HEK293 (cell line): Measurements from ENCODE around the gene CCL19.

Experiments
- CTCF ChIA-PET: fragments of 350-600 bp; formaldehyde crosslinking; extraction: SDS; loops from one replicate; lab custom pipeline; 2021; ENCODE audit warnings: antibody characterized with exemption; lab: Yijun Ruan, JAX
- POLR2A ChIA-PET: fragments of 300-600 bp; formaldehyde crosslinking; extraction: SDS; loops from one replicate; lab custom pipeline; 2020; ENCODE audit warnings: antibody characterized with exemption, inconsistent platforms; lab: Yijun Ruan, JAX
- H3K27ac ChIP-seq: fragments of 200-500 bp; sonication (Bioruptor generic); 2 replicates; pipeline ENCODE4 v1.5.1; 2014; ENCODE audit warnings: low read depth, low read length, control low read depth, inconsistent platforms; ENCODE audit errors: extremely low read depth
- H3K36me3 ChIP-seq, 2 experiments: fragments of 200-500 bp in 1 of 2; sonication (Bioruptor generic) in 1 of 2; 1 replicate in 1 of 2; 2 replicates in 1 of 2; pipeline ENCODE4 v1.5.1; 2014 to 2017; ENCODE audit warnings: inconsistent platforms in 2 of 2, low read length in 2 of 2; ENCODE audit not compliant: control insufficient read depth in 2 of 2, insufficient read depth in 1 of 2
- H3K4me1 ChIP-seq: fragments of 200-500 bp; sonication (Bioruptor generic); 2 replicates; pipeline ENCODE4 v1.5.1; 2014; ENCODE audit warnings: mild to moderate bottlenecking, low read length, inconsistent platforms; ENCODE audit not compliant: control insufficient read depth, insufficient read depth
- H3K4me3 ChIP-seq: 2 replicates; pipeline ENCODE4 v1.5.1; 2011; ENCODE audit warnings: low read depth, mild to moderate bottlenecking, control low read depth, low read length, moderate library complexity
- H3K9me3 ChIP-seq: fragments of 200-500 bp; sonication (Bioruptor generic); 2 replicates; pipeline ENCODE4 v1.5.1; 2014; ENCODE audit warnings: low read depth, low read length, inconsistent platforms; ENCODE audit not compliant: control insufficient read depth, insufficient read depth
- GLIS2 ChIP-seq: fragments of 450-650 bp; formaldehyde crosslinking; IDR thresholded peaks from 2 replicates; pipeline ENCODE4 v1.5.1; 2016; ENCODE audit warnings: missing biosample characterization, missing genetic modification characterization
- HOXC10 ChIP-seq: sonication (generic); formaldehyde crosslinking; IDR thresholded peaks from 2 replicates; pipeline ENCODE4 v1.8.1; 2023; ENCODE audit warnings: mild to moderate bottlenecking, missing genetic modification reagents
- KLF1 ChIP-seq: fragments of 450-650 bp; formaldehyde crosslinking; IDR thresholded peaks from 2 replicates; pipeline ENCODE4 v1.5.1; 2016; ENCODE audit warnings: missing biosample characterization, missing genetic modification characterization
- KLF10 ChIP-seq: fragments of 450-650 bp; IDR thresholded peaks from 2 replicates; pipeline ENCODE4 v1.5.1; 2018; ENCODE audit warnings: missing biosample characterization, mild to moderate bottlenecking, missing genetic modification characterization
- MYNN ChIP-seq: fragments of 450-650 bp; formaldehyde crosslinking; IDR thresholded peaks from 2 replicates; pipeline ENCODE4 v1.5.1; 2016; ENCODE audit warnings: missing biosample characterization, missing genetic modification characterization, borderline replicate concordance
- ZBTB20 ChIP-seq: fragments of 450-650 bp; formaldehyde crosslinking; IDR thresholded peaks from 2 replicates; pipeline ENCODE4 v1.5.1; 2016; ENCODE audit warnings: missing biosample characterization, missing genetic modification characterization
- ZFHX2 ChIP-seq: fragments of 450-650 bp; formaldehyde crosslinking; conservative IDR thresholded peaks from 2 replicates; pipeline ENCODE4 v1.5.1; 2016; ENCODE audit warnings: missing biosample characterization, missing genetic modification characterization
- ZFP37 ChIP-seq: fragments of 450-650 bp; formaldehyde crosslinking; IDR thresholded peaks from 2 replicates; pipeline ENCODE4 v1.5.1; 2016; ENCODE audit warnings: missing biosample characterization, missing genetic modification characterization
- ZIC2 ChIP-seq: fragments of 450-650 bp; formaldehyde crosslinking; IDR thresholded peaks from 2 replicates; pipeline ENCODE4 v1.5.1; 2016; ENCODE audit warnings: missing biosample characterization, missing genetic modification characterization
- ZNF16 ChIP-seq: fragments of 450-650 bp; formaldehyde crosslinking; IDR thresholded peaks from 2 replicates; pipeline ENCODE4 v1.5.1; 2016; ENCODE audit warnings: low read depth, missing biosample characterization, missing genetic modification characterization
- ZNF169 ChIP-seq: fragments of 450-650 bp; formaldehyde crosslinking; IDR thresholded peaks from 2 replicates; pipeline ENCODE4 v1.5.1; 2016; ENCODE audit warnings: missing biosample characterization, missing genetic modification characterization
- ZNF184 ChIP-seq: fragments of 450-650 bp; IDR thresholded peaks from 2 replicates; pipeline ENCODE4 v1.5.1; 2018; ENCODE audit warnings: missing biosample characterization, mild to moderate bottlenecking, missing genetic modification characterization
- ZNF335 ChIP-seq: fragments of 450-650 bp; formaldehyde crosslinking; conservative IDR thresholded peaks from 2 replicates; pipeline ENCODE4 v1.5.1; 2016; ENCODE audit warnings: missing biosample characterization, missing genetic modification characterization
- ZNF341 ChIP-seq: fragments of 450-650 bp; formaldehyde crosslinking; IDR thresholded peaks from 2 replicates; pipeline ENCODE4; 2016; ENCODE audit warnings: low read depth, missing biosample characterization, missing genetic modification characterization
- ZNF398 ChIP-seq: fragments of 450-650 bp; formaldehyde crosslinking; IDR thresholded peaks from 2 replicates; pipeline ENCODE4 v1.5.1; 2017; ENCODE audit warnings: missing biosample characterization, missing genetic modification characterization
- ZNF423 ChIP-seq: fragments of 450-650 bp; formaldehyde crosslinking; IDR thresholded peaks from 2 replicates; pipeline ENCODE4 v1.5.1; 2016; ENCODE audit warnings: missing biosample characterization, missing genetic modification characterization
- ZNF513 ChIP-seq: fragments of 450-650 bp; IDR thresholded peaks from 2 replicates; pipeline ENCODE4 v1.5.1; 2018; ENCODE audit warnings: missing biosample characterization, missing genetic modification characterization
- ZNF621 ChIP-seq: fragments of 450-650 bp; formaldehyde crosslinking; IDR thresholded peaks from 2 replicates; pipeline ENCODE4 v1.5.1; 2017; ENCODE audit warnings: missing biosample characterization, missing genetic modification characterization
- ZNF623 ChIP-seq: fragments of 450-650 bp; formaldehyde crosslinking; IDR thresholded peaks from 2 replicates; pipeline ENCODE4 v1.5.1; 2016; ENCODE audit warnings: missing biosample characterization, missing genetic modification characterization
- ZNF629 ChIP-seq: fragments of 450-650 bp; formaldehyde crosslinking; IDR thresholded peaks from 2 replicates; pipeline ENCODE4 v1.5.1; 2017; ENCODE audit warnings: missing biosample characterization, missing genetic modification characterization
- ZNF654 ChIP-seq: fragments of 450-650 bp; formaldehyde crosslinking; IDR thresholded peaks from 2 replicates; pipeline ENCODE4 v1.5.1; 2016; ENCODE audit warnings: low read depth, missing biosample characterization, missing genetic modification characterization
- ZNF670 ChIP-seq: fragments of 450-650 bp; formaldehyde crosslinking; IDR thresholded peaks from 2 replicates; pipeline ENCODE4 v1.5.1; 2016; ENCODE audit warnings: missing biosample characterization, missing genetic modification characterization, low read depth
- TF ChIP-seq, protein P1 (sequence below): fragments of 450-650 bp; formaldehyde crosslinking; optimal IDR thresholded peaks from 2 replicates; pipeline ENCODE3; 2016; ENCODE audit warnings: missing biosample characterization, mild to moderate bottlenecking, missing genetic modification characterization
- TF ChIP-seq, protein P2 (sequence below): sonication (generic); formaldehyde crosslinking; IDR thresholded peaks from 2 replicates; pipeline ENCODE4 v1.8.1; 2022; ENCODE audit warnings: mild to moderate bottlenecking, moderate library complexity, missing genetic modification reagents

CCL19 gene

GRCh38 chr9:34653151-34654072 lies 37.7 kb downstream of the CCL19 start (continued):
- TF ChIP-seq ZNF629 (tag by site-specific recombination) (no peak), ZNF513 (tag by site-specific recombination) (no peak)
- TF ChIP-seq, all 188 proteins: peak for 4

DNA sequence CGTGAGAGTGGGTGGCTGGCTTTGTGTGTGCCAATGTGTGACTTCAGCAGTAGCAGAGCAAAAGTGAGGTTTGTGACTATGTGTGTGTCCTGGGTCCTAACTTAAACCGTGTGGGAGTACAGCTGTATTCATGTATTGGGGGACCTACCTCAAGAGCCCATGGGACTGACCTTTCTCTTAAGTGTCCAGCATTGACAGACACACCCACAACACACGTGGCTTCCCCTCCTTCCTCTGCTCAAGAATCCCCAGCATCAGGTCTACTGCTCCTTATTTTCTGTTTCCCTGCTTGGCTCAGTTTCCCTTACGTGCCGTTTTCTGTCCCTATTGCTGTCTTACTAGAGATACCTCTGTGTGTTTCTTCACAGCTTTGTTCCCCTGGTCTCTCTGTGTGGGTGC lies 38.5 kb downstream of the CCL19 start:
- ChIA-PET POLR2A (interaction anchor here (0.6 to 2.8 kb wide), 4 partner anchors 8 to 417 kb away, joined by 5 to 21 read pairs (median 11); partner anchors contain the start of gene SIGMAR1), CTCF (interaction anchor here (0.5 to 13.3 kb wide), 3 partner anchors 17 to 44 kb away, joined by 3 to 125 read pairs (median 3); partner anchors contain the start of gene SIGMAR1)
- peak overlapping the region; percentile 34; the same call in 1 of the 2 replicates for H3K4me3 ChIP-seq
- TF ChIP-seq, protein P1, sequence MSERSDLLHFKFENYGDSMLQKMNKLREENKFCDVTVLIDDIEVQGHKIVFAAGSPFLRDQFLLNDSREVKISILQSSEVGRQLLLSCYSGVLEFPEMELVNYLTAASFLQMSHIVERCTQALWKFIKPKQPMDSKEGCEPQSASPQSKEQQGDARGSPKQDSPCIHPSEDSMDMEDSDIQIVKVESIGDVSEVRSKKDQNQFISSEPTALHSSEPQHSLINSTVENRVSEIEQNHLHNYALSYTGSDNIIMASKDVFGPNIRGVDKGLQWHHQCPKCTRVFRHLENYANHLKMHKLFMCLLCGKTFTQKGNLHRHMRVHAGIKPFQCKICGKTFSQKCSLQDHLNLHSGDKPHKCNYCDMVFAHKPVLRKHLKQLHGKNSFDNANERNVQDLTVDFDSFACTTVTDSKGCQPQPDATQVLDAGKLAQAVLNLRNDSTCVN (tag by site-specific recombination), result peak; percentile 10
- no peak for TF ChIP-seq ZNF654 (tag by site-specific recombination)
- no peaks in the 10 kb centered on the region for H3K9me3 ChIP-seq
- peaks cover 6% of the 10 kb centered on the region for H3K4me1 ChIP-seq
- H3K36me3 ChIP-seq, result peaks cover 0 to 36% of the 10 kb centered on the region in 2 experiments; a peak in 2 of 3 replicates
- H3K27ac ChIP-seq, result no peak overlapping the region; the same call in 1 of the 2 replicates

DNA sequence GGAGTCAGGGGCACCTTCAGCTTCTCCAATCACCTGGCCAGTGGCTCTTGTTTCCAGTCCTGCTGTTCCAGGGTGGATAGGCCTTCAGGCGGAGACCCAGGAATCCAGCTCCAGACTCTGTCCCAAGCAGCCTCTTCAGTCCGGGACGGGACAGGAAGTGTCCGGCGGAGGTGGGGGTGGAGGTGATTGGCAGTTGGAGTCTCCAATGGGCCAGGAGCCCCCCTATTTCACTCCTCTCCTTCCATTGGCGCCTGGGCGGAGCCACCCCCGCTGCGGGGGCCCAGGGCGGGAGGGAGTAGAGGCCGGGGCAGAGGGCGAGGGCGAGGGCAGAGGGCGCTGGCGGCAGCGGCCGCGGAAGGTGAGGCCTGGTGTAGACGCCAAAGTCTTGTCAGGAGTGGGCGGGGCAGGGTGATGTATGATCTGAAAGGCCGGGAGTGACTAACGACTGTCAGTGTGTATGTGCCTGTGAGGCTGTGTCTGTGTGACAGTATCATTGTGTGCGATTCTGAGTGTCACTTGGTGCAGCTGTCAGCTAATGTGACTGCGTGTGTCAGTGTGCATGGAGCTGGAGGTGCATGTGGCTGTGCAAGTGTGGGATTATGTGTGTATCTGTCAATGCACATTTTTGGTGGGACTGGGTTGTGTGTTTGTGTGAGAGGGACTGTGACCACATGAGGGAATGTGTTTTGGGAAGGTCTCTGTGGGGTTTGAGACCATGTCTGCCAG lies 39.0 kb downstream of the CCL19 start, which contains the start of gene IL11RA:
IL11RA (plus strand) TSS at position 310 of the 726 bp plus-strand sequence. CDS start 3,033 bp downstream, outside the sequence.
- ChIA-PET POLR2A (interaction anchor here (0.6 to 2.8 kb wide), 7 partner anchors 8 to 418 kb away, joined by 3 to 21 read pairs (median 5); partner anchors contain the start of genes DCTN3 and SIGMAR1), CTCF (interaction anchor here (0.5 to 13.3 kb wide), 4 partner anchors 17 to 45 kb away, joined by 3 to 125 read pairs (median 4); partner anchors contain the start of gene SIGMAR1)
- Histone ChIP-seq H3K36me3 (peaks cover 0 to 40% of the 10 kb centered on the region in 2 experiments; a peak in 2 of 3 replicates), H3K27ac (peak within 1 kb of the TSS; percentile 29; the same call in 1 of the 2 replicates), H3K9me3 (no peaks in the 10 kb centered on the region), H3K4me3 (peak within 1 kb of the TSS; percentile 34), H3K4me1 (peaks cover 6% of the 10 kb centered on the region)
- TF ChIP-seq ZNF184 (tag by site-specific recombination) (no peak), ZNF423 (tag by site-specific recombination) (no peak), ZBTB20 (tag by site-specific recombination) (peak; percentile 32; the same call in 1 of the 2 replicates), ZNF16 (tag by site-specific recombination) (no peak), ZNF670 (tag by site-specific recombination) (no peak), GLIS2 (peak; percentile 71), ZIC2 (tag by site-specific recombination) (peak; percentile 44; the same call in 1 of the 2 replicates), ZNF654 (tag by site-specific recombination) (no peak), ZNF335 (tag by site-specific recombination) (peak; percentile 51), KLF10 (no peak), HOXC10 (0 out of 2 replicates have a peak, but pooled peaks have one; percentile 83), MYNN (tag by site-specific recombination) (no peak), ZNF398 (tag by site-specific recombination) (peak; percentile 43), ZFP37 (no peak), ZNF623 (tag by site-specific recombination) (no peak), ZFHX2 (tag by site-specific recombination) (peak; percentile 92), KLF1 (tag by site-specific recombination) (peak; percentile 77), ZNF169 (tag by site-specific recombination) (0 out of 2 replicates have a peak, but pooled peaks have one; percentile 44), ZNF341 (peak; percentile 36; the same call in 1 of the 2 replicates), ZNF621 (tag by site-specific recombination) (no peak)
- TF ChIP-seq, protein P2, sequence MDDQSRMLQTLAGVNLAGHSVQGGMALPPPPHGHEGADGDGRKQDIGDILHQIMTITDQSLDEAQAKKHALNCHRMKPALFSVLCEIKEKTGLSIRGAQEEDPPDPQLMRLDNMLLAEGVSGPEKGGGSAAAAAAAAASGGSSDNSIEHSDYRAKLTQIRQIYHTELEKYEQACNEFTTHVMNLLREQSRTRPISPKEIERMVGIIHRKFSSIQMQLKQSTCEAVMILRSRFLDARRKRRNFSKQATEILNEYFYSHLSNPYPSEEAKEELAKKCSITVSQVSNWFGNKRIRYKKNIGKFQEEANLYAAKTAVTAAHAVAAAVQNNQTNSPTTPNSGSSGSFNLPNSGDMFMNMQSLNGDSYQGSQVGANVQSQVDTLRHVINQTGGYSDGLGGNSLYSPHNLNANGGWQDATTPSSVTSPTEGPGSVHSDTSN (CRISPR knock-in tag), result peak; percentile 56; the same call in 1 of the 2 replicates
